Measurements from ENCODE around the gene BCL6.

DNA sequence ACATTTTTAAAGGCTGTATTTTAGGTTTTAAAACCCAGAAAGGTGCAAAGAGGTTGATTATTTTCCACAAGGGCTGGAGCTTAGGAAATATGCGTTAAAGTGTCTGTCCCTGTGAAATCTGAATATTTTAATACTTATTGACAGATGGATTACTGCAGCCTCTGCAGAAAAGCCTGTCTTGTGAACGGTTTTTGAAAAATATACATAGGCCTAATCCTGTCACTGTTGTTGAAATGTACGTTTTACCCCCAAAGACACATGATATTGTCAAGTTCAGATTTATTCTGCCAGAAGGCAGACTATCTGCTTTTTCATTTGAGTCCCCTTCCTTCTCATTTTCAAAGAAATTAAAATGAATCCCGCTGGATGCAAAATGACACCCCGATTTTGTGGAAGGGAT, 2.2 kb upstream of the BCL6 start:
- TF ChIP-seq POLR2A (IDR thresholded peaks at IDR 0.05) = no peak
- TF ChIP-seq, protein P1, sequence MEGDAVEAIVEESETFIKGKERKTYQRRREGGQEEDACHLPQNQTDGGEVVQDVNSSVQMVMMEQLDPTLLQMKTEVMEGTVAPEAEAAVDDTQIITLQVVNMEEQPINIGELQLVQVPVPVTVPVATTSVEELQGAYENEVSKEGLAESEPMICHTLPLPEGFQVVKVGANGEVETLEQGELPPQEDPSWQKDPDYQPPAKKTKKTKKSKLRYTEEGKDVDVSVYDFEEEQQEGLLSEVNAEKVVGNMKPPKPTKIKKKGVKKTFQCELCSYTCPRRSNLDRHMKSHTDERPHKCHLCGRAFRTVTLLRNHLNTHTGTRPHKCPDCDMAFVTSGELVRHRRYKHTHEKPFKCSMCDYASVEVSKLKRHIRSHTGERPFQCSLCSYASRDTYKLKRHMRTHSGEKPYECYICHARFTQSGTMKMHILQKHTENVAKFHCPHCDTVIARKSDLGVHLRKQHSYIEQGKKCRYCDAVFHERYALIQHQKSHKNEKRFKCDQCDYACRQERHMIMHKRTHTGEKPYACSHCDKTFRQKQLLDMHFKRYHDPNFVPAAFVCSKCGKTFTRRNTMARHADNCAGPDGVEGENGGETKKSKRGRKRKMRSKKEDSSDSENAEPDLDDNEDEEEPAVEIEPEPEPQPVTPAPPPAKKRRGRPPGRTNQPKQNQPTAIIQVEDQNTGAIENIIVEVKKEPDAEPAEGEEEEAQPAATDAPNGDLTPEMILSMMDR (IDR thresholded peaks at IDR 0.05) = no peak

Measured in lower leg skin (tissue), 3 donors.